HCT116 (cell line): ENCODE data around the gene SMARCD1. TPM values are rescaled to one million over a fixed set of nuclear protein-coding genes. Genes with fewer than 3 reads are reported as not detected.
"Not testable (repeated sequence)": the region's sequence is repeated elsewhere in the genome, so short reads cannot be mapped to it uniquely, and the experiment has no call there.

ENCODE experiments used
- ATAC-seq: fragments of 200-7000 bp; cut with Tn5 transposase; 2 replicates; pipeline ENCODE4 v1.9.1; 2020; ENCODE audit warnings: mild to moderate bottlenecking, moderate library complexity
- BruUV-seq: library from RNA; stranded (reverse); fragments of 400-500 nt; replicated peaks from 2 replicates; lab custom pipeline; 2021; lab: Mats Ljungman, UMichigan
- CTCF ChIA-PET: fragments of 300-600 bp; sonication (Branson Sonifier 250); formaldehyde crosslinking; loops from one replicate; lab custom pipeline; 2021; ENCODE audit warnings: antibody characterized with exemption; lab: Charles Lee
- POLR2A ChIA-PET: fragments of 300-600, 350-600 bp; sonication (Branson Sonifier 250); formaldehyde crosslinking; loops from one replicate; lab custom pipeline; 2021; ENCODE audit warnings: antibody characterized with exemption; lab: Charles Lee
- RAD21 ChIA-PET, 2 experiments: fragments of 300-600 bp; sonication (Branson Sonifier 250); formaldehyde crosslinking; loops; one replicate each; lab custom pipeline; 2023; ENCODE audit warnings: low total read pairs in 2 of 2; ENCODE audit not compliant: uncharacterized antibody in 2 of 2, unreplicated experiment in 2 of 2, low non-redundant PET in 1 of 2; lab: Charles Lee
- DNase-seq: peaks from one replicate; pipeline ENCODE4 v3.0.0-alpha.2; 2010; ENCODE audit warnings: low read depth, low spot score
- H2AFZ ChIP-seq: fragments of 200-600 bp; shearing (Covaris generic), sonication (generic); 2 replicates; pipeline ENCODE4 v1.6.1; 2017; ENCODE audit warnings: low read depth, mixed run types, mixed read lengths, antibody characterized with exemption, low read length; ENCODE audit not compliant: poor library complexity, severe bottlenecking
- H3K27ac ChIP-seq: 2 replicates; pipeline ENCODE4 v1.5.1; 2012; ENCODE audit warnings: low read depth, low read length
- H3K27me3 ChIP-seq: fragments of 200-600 bp; sonication (generic); 2 replicates; pipeline ENCODE4 v1.6.1; 2016; ENCODE audit warnings: mixed run types, low read length, mixed read lengths; ENCODE audit not compliant: insufficient read depth
- H3K36me3 ChIP-seq, 2 experiments: fragments of 200-500 bp in 1 of 2; fragments of 200-600 bp in 1 of 2; sonication (Bioruptor generic) in 1 of 2; sonication (generic) in 1 of 2; 2 replicates each; pipeline versions ENCODE4 v1.5.1 to v1.6.1; 2014 to 2016; ENCODE audit warnings: low read length in 2 of 2, inconsistent platforms in 1 of 2, mixed read lengths in 1 of 2, mixed run types in 1 of 2; ENCODE audit not compliant: insufficient read depth in 2 of 2, control insufficient read depth in 1 of 2
- H3K4me1 ChIP-seq, 2 experiments: fragments of 200-600 bp in 1 of 2; sonication (generic) in 1 of 2; 2 replicates each; pipeline versions ENCODE4 v1.5.1 to v1.6.1; 2012 to 2017; ENCODE audit warnings: low read length in 2 of 2, inconsistent platforms in 1 of 2, mild to moderate bottlenecking in 1 of 2, mixed read lengths in 1 of 2, mixed run types in 1 of 2, moderate library complexity in 1 of 2; ENCODE audit not compliant: insufficient read depth in 2 of 2, control insufficient read depth in 1 of 2
- H3K4me2 ChIP-seq: fragments of 200-600 bp; sonication (generic); 2 replicates; pipeline ENCODE4 v1.6.1; 2017; ENCODE audit warnings: mixed run types, low read length, mixed read lengths
- H3K4me3 ChIP-seq, 2 experiments: fragments of 200-600 bp in 1 of 2; sonication (generic) in 1 of 2; replicated peaks in 1 of 2; 2 replicates each; pipeline ENCODE4 v1.5.1; 2011 to 2016; ENCODE audit warnings: low read length in 2 of 2, control low read depth in 1 of 2, low read depth in 1 of 2, mild to moderate bottlenecking in 1 of 2, mixed read lengths in 1 of 2, mixed run types in 1 of 2
- H3K79me2 ChIP-seq: fragments of 200-600 bp; sonication (generic); 2 replicates; pipeline ENCODE4 v1.6.1; 2017; ENCODE audit warnings: mild to moderate bottlenecking, mixed run types, low read length, moderate library complexity, mixed read lengths; ENCODE audit not compliant: insufficient read depth
- H3K9ac ChIP-seq: fragments of 200-600 bp; sonication (generic); 2 replicates; pipeline ENCODE4 v1.6.1; 2016; ENCODE audit warnings: low read length, mixed read lengths
- H3K9me2 ChIP-seq: fragments of 200-600 bp; sonication (generic), shearing (Covaris generic); 2 replicates; pipeline ENCODE4 v1.6.1; 2017; ENCODE audit warnings: mixed run types, mild to moderate bottlenecking, moderate library complexity; ENCODE audit not compliant: insufficient read depth
- H3K9me3 ChIP-seq, 2 experiments: fragments of 200-500 bp in 1 of 2; fragments of 200-600 bp in 1 of 2; sonication (Bioruptor generic) in 1 of 2; sonication (generic) in 1 of 2; 2 replicates each; pipeline ENCODE4 v1.6.1; 2014 to 2017; ENCODE audit warnings: low read length in 2 of 2, mixed read lengths in 2 of 2, inconsistent platforms in 1 of 2, low read depth in 1 of 2, mild to moderate bottlenecking in 1 of 2, mixed run types in 1 of 2, moderate library complexity in 1 of 2; ENCODE audit not compliant: control insufficient read depth in 1 of 2, insufficient read depth in 1 of 2
- H4K20me1 ChIP-seq: fragments of 200-600 bp; sonication (generic), shearing (Covaris generic); 2 replicates; pipeline ENCODE4 v1.6.1; 2017; ENCODE audit warnings: mixed run types, mild to moderate bottlenecking, moderate library complexity; ENCODE audit not compliant: insufficient read depth
- CBX3 ChIP-seq: IDR thresholded peaks from 2 replicates; pipeline ENCODE4 v1.6.1; 2012; ENCODE audit warnings: low read depth
- CEBPB ChIP-seq: IDR thresholded peaks from 2 replicates; pipeline ENCODE4 v1.6.1; 2012; ENCODE audit warnings: low read depth
- EGR1 ChIP-seq: IDR thresholded peaks from 2 replicates; pipeline ENCODE4 v1.6.1; 2012; ENCODE audit warnings: low read depth
- EZH2 ChIP-seq: fragments of 200-600 bp; sonication (generic); IDR thresholded peaks from 2 replicates; pipeline ENCODE4 v1.6.1; 2017; ENCODE audit warnings: antibody characterized with exemption, mixed run types
- JUND ChIP-seq: IDR thresholded peaks from 2 replicates; pipeline ENCODE4 v1.6.1; 2012
- RAD21 ChIP-seq: IDR thresholded peaks from 2 replicates; pipeline ENCODE4 v1.6.1; 2012; ENCODE audit warnings: low read depth, mild to moderate bottlenecking
- SIN3A ChIP-seq: IDR thresholded peaks from 2 replicates; pipeline ENCODE4 v1.6.1; 2012; ENCODE audit warnings: low read depth
- SRF ChIP-seq: IDR thresholded peaks from 2 replicates; pipeline ENCODE4 v1.6.1; 2012; ENCODE audit warnings: low read depth
- TCF7L2 ChIP-seq: IDR thresholded peaks from 2 replicates; pipeline ENCODE4 v1.7.0; 2011; ENCODE audit warnings: borderline replicate concordance, inconsistent platforms; ENCODE audit not compliant: insufficient read depth, insufficient read length; ENCODE audit errors: extremely low read depth
- ZFX ChIP-seq: fragments of 450-650 bp; IDR thresholded peaks from 2 replicates; pipeline ENCODE4 v1.6.1; 2017
- intact Hi-C: fragments of 100-400 bp; cut with micrococcal nuclease; formaldehyde crosslinking; loops from 2 replicates; pipeline ENCODE4 v1.10.0; 2022
- total RNA-seq: library from RNA; stranded (reverse); gene quantifications from one replicate; pipeline ENCODE4 v1.2.1, GENCODE V29; 2021; ENCODE audit not compliant: unreplicated experiment
- TF ChIP-seq, protein P1 (sequence below): IDR thresholded peaks from 2 replicates; pipeline ENCODE4 v1.6.1; 2012
- TF ChIP-seq, protein P2 (sequence below): IDR thresholded peaks from 2 replicates; pipeline ENCODE4 v1.6.1; 2011; ENCODE audit warnings: mild to moderate bottlenecking, low read length, moderate library complexity; ENCODE audit not compliant: insufficient replicate concordance; ENCODE audit errors: extremely low read depth
- TF ChIP-seq, protein P3 (sequence below): IDR thresholded peaks from 2 replicates; pipeline ENCODE4 v1.6.1; 2012
- TF ChIP-seq, protein P4 (sequence below): IDR thresholded peaks from 2 replicates; pipeline ENCODE4 v1.6.1; 2012; ENCODE audit warnings: low read depth

SMARCD1 gene
- total RNA-seq, 1 experiment from 2014 or later = 64.8 TPM

DNA sequence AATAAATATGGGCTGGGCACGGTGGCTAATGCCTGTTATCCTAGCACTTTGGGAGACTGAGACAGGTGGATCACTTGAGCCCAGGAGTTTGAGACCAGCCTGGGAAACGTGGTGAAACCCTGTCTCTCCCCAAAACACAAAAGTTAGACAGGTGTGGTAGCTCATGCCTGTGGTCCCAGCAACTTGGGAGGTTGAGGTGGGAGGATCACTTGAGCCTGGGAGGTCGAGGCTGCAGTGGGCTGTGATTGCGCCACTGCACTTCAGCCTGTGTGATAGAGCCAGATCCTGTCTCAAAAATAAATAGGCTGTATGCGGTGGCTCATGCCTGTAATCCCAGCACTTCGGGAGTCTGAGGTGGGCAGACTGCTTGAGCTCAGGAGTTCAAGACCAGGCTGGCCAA, 62.9 kb downstream of the SMARCD1 start:
- H4K20me1 ChIP-seq, H3K4me2 ChIP-seq, H3K27ac ChIP-seq, H3K9ac ChIP-seq, DNase-seq, H3K4me1 ChIP-seq, ATAC-seq, RAD21 ChIA-PET, BruUV-seq, intact Hi-C loops, POLR2A ChIA-PET, H2AFZ ChIP-seq, H3K36me3 ChIP-seq, H3K9me3 ChIP-seq, H3K4me3 ChIP-seq, H3K27me3 ChIP-seq, H3K9me2 ChIP-seq: not testable (repeated sequence)
- CTCF ChIA-PET = interaction anchor here (1.6 kb wide), 1 partner anchor 36 kb away, joined by 3 read pairs; the partner anchor contains the start of gene COX14
- H3K79me2 ChIP-seq = peaks cover 14% of the 10 kb centered on the region

DNA sequence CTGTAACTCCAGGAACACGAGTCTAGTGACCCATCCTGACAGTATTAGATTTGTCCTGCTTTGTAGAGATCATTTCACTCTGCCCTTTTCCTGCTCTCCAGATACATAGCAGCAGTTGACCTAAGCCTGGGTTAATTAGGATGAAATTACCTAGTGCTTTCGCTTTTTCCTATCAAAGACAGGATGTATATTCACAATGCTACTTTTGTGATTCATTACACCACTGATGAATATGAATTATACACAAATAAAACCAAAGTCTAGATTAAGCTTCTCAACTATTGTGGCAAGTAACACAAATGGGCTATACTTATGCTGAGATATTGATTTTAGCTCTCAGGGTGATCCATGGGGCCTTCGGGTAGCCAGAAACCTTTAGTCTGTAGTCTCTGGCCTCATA, 64.2 kb downstream of the SMARCD1 start:
- H3K9me2 ChIP-seq = no peaks in the 10 kb centered on the region
- no peak overlapping the region for H3K27ac ChIP-seq
- no peak overlapping the region for H2AFZ ChIP-seq
- ATAC-seq = no peak
- no TSS peak for BruUV-seq
- H4K20me1 ChIP-seq = no peaks in the 10 kb centered on the region
- DNase-seq = no peak
- H3K27me3 ChIP-seq = no peaks in the 10 kb centered on the region
- TF ChIP-seq TCF7L2 = no peak
- no peak for TF ChIP-seq SIN3A
- TF ChIP-seq, protein P1, sequence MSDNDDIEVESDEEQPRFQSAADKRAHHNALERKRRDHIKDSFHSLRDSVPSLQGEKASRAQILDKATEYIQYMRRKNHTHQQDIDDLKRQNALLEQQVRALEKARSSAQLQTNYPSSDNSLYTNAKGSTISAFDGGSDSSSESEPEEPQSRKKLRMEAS = no peak
- TF ChIP-seq ZFX = no peak
- TF ChIP-seq, protein P2, sequence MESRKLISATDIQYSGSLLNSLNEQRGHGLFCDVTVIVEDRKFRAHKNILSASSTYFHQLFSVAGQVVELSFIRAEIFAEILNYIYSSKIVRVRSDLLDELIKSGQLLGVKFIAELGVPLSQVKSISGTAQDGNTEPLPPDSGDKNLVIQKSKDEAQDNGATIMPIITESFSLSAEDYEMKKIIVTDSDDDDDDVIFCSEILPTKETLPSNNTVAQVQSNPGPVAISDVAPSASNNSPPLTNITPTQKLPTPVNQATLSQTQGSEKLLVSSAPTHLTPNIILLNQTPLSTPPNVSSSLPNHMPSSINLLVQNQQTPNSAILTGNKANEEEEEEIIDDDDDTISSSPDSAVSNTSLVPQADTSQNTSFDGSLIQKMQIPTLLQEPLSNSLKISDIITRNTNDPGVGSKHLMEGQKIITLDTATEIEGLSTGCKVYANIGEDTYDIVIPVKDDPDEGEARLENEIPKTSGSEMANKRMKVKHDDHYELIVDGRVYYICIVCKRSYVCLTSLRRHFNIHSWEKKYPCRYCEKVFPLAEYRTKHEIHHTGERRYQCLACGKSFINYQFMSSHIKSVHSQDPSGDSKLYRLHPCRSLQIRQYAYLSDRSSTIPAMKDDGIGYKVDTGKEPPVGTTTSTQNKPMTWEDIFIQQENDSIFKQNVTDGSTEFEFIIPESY = no peak
- no peak for TF ChIP-seq JUND
- TF ChIP-seq, protein P3, sequence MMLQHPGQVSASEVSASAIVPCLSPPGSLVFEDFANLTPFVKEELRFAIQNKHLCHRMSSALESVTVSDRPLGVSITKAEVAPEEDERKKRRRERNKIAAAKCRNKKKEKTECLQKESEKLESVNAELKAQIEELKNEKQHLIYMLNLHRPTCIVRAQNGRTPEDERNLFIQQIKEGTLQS = no peak
- TF ChIP-seq CBX3 = no peak
- TF ChIP-seq, protein P4, sequence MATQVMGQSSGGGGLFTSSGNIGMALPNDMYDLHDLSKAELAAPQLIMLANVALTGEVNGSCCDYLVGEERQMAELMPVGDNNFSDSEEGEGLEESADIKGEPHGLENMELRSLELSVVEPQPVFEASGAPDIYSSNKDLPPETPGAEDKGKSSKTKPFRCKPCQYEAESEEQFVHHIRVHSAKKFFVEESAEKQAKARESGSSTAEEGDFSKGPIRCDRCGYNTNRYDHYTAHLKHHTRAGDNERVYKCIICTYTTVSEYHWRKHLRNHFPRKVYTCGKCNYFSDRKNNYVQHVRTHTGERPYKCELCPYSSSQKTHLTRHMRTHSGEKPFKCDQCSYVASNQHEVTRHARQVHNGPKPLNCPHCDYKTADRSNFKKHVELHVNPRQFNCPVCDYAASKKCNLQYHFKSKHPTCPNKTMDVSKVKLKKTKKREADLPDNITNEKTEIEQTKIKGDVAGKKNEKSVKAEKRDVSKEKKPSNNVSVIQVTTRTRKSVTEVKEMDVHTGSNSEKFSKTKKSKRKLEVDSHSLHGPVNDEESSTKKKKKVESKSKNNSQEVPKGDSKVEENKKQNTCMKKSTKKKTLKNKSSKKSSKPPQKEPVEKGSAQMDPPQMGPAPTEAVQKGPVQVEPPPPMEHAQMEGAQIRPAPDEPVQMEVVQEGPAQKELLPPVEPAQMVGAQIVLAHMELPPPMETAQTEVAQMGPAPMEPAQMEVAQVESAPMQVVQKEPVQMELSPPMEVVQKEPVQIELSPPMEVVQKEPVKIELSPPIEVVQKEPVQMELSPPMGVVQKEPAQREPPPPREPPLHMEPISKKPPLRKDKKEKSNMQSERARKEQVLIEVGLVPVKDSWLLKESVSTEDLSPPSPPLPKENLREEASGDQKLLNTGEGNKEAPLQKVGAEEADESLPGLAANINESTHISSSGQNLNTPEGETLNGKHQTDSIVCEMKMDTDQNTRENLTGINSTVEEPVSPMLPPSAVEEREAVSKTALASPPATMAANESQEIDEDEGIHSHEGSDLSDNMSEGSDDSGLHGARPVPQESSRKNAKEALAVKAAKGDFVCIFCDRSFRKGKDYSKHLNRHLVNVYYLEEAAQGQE = no peak
- TF ChIP-seq EGR1 = no peak
- TF ChIP-seq EZH2 = no peak
- no peak for TF ChIP-seq RAD21
- TF ChIP-seq CEBPB = no peak
- TF ChIP-seq SRF = no peak
- ChIA-PET POLR2A (no interaction called here), CTCF (no interaction called here), RAD21 (no interaction called here)
- H3K9me3 ChIP-seq = no peaks in the 10 kb centered on the region
- H3K4me2 ChIP-seq = no peak overlapping the region
- no peaks in the 10 kb centered on the region for H3K4me1 ChIP-seq
- no peak overlapping the region for H3K9ac ChIP-seq
- no peak overlapping the region for H3K4me3 ChIP-seq
- H3K79me2 ChIP-seq = peaks cover 16% of the 10 kb centered on the region
- H3K36me3 ChIP-seq = no peaks in the 10 kb centered on the region
- intact Hi-C loops = no loop called here
